OCI-LY1 (cell line): ENCODE measurements around the gene ARF6.

Source experiments
- H2AFZ ChIP-seq: fragments of 200-600 bp; sonication (generic), shearing (Covaris generic); 2 replicates; pipeline ENCODE4 v1.6.0; 2014; ENCODE audit warnings: antibody characterized with exemption, mild to moderate bottlenecking, low read length
- H3F3A ChIP-seq: fragments of 200-600 bp; sonication (generic), shearing (Covaris generic); 2 replicates; pipeline ENCODE4 v1.6.0; 2014; ENCODE audit warnings: mild to moderate bottlenecking, antibody characterized with exemption, low read length, moderate library complexity; ENCODE audit not compliant: insufficient read depth
- H3K27ac ChIP-seq: fragments of 200-600 bp; sonication (generic); 2 replicates; pipeline ENCODE4 v1.5.1; 2014; ENCODE audit warnings: low read length, mixed run types, mild to moderate bottlenecking, low read depth; ENCODE audit not compliant: poor library complexity, severe bottlenecking
- H3K27me3 ChIP-seq: fragments of 200-600 bp; sonication (generic); 2 replicates; pipeline ENCODE4 v1.6.0; 2014; ENCODE audit warnings: antibody characterized with exemption, mild to moderate bottlenecking, low read length, moderate library complexity; ENCODE audit not compliant: insufficient read depth
- H3K36me3 ChIP-seq: fragments of 200-600 bp; sonication (generic); 2 replicates; pipeline ENCODE4 v1.6.1; 2014; ENCODE audit warnings: mild to moderate bottlenecking, antibody characterized with exemption, low read length, moderate library complexity, mixed read lengths; ENCODE audit not compliant: insufficient read depth
- H3K4me1 ChIP-seq: fragments of 200-600 bp; sonication (generic); 2 replicates; pipeline ENCODE4 v1.5.1; 2014; ENCODE audit warnings: mild to moderate bottlenecking, low read length, moderate library complexity; ENCODE audit not compliant: insufficient read depth, severe bottlenecking
- H3K4me2 ChIP-seq: fragments of 200-600 bp; sonication (generic), shearing (Covaris generic); 2 replicates; pipeline ENCODE4 v1.6.1; 2014; ENCODE audit warnings: low read length
- H3K4me3 ChIP-seq: fragments of 200-600 bp; sonication (generic); 2 replicates; pipeline ENCODE4 v1.5.1; 2014; ENCODE audit warnings: low read length, low read depth, mild to moderate bottlenecking, mixed read lengths; ENCODE audit not compliant: poor library complexity, severe bottlenecking
- H3K79me2 ChIP-seq: fragments of 200-600 bp; shearing (Covaris generic); 2 replicates; pipeline ENCODE4 v1.6.1; 2016; ENCODE audit warnings: mixed run types, low read length, mixed read lengths; ENCODE audit not compliant: insufficient read depth
- H3K9ac ChIP-seq: fragments of 200-600 bp; sonication (generic), shearing (Covaris generic); 2 replicates; pipeline ENCODE4 v1.6.1; 2014; ENCODE audit warnings: mild to moderate bottlenecking, low read length, mixed read lengths
- H3K9me2 ChIP-seq: fragments of 200-600 bp; sonication (generic), shearing (Covaris generic); 2 replicates; pipeline ENCODE4 v1.6.1; 2014; ENCODE audit warnings: low read depth, mild to moderate bottlenecking, low read length, mixed read lengths
- H3K9me3 ChIP-seq: fragments of 200-600 bp; shearing (Covaris generic); 2 replicates; pipeline ENCODE4 v1.6.1; 2014; ENCODE audit warnings: low read length, mixed read lengths
- H4K20me1 ChIP-seq: fragments of 200-600 bp; sonication (generic), shearing (Covaris generic); 2 replicates; pipeline ENCODE4 v1.6.0; 2016; ENCODE audit warnings: mild to moderate bottlenecking, low read length; ENCODE audit not compliant: insufficient read depth
- CTCF ChIP-seq: fragments of 200-600 bp; sonication (generic), shearing (Covaris generic); IDR thresholded peaks from 2 replicates; pipeline ENCODE4 v1.5.1; 2017; ENCODE audit warnings: mild to moderate bottlenecking, antibody characterized with exemption, low read length, moderate library complexity, mixed read lengths
- EZH2 ChIP-seq: fragments of 200-600 bp; sonication (generic), shearing (Covaris generic); IDR thresholded peaks from 2 replicates; pipeline ENCODE4 v1.8.0; 2017; ENCODE audit warnings: borderline replicate concordance, mixed run types, mild to moderate bottlenecking, antibody characterized with exemption, low read length, moderate library complexity, mixed read lengths

Gene ARF6

GRCh38 chr14:49865431-49865859, 27.4 kb upstream of the ARF6 start:
- no peaks in the 10 kb centered on the region for H4K20me1 ChIP-seq
- no peak overlapping the region for H3K4me3 ChIP-seq
- no peak overlapping the region for H2AFZ ChIP-seq
- no peaks in the 10 kb centered on the region for H3K79me2 ChIP-seq
- no peaks in the 10 kb centered on the region for H3K27me3 ChIP-seq
- no peaks in the 10 kb centered on the region for H3K9me3 ChIP-seq
- peak overlapping the region; percentile 19; the same call in 1 of the 2 replicates for H3K4me2 ChIP-seq
- no peak overlapping the region for H3K9ac ChIP-seq
- H3F3A ChIP-seq, result 0 out of 2 replicates have a peak, but pooled peaks cover 4% of the 10 kb centered on the region
- peaks cover 56% of the 10 kb centered on the region for H3K4me1 ChIP-seq
- peak overlapping the region; percentile 52 for H3K27ac ChIP-seq
- TF ChIP-seq CTCF, result peak; percentile 94
- no peak for TF ChIP-seq EZH2
- no peaks in the 10 kb centered on the region for H3K9me2 ChIP-seq
- no peaks in the 10 kb centered on the region for H3K36me3 ChIP-seq

- H3K4me3 ChIP-seq, result peak overlapping the region; percentile 72
- H3F3A ChIP-seq, result 0 out of 2 replicates have a peak, but pooled peaks cover 4% of the 10 kb centered on the region
- no peak overlapping the region for H2AFZ ChIP-seq
- H3K4me2 ChIP-seq, result peak overlapping the region; percentile 89
- H3K79me2 ChIP-seq, result no peaks in the 10 kb centered on the region
- no peaks in the 10 kb centered on the region for H4K20me1 ChIP-seq
- H3K9me3 ChIP-seq, result no peaks in the 10 kb centered on the region
- TF ChIP-seq EZH2 (no peak), CTCF (no peak)
- H3K27me3 ChIP-seq, result no peaks in the 10 kb centered on the region
- peak overlapping the region; percentile 78 for H3K9ac ChIP-seq
- H3K36me3 ChIP-seq, result no peaks in the 10 kb centered on the region
- H3K4me1 ChIP-seq, result peaks cover 49% of the 10 kb centered on the region
- peak overlapping the region; percentile 90 for H3K27ac ChIP-seq
- no peaks in the 10 kb centered on the region for H3K9me2 ChIP-seq
Measured at GRCh38 chr14:49867831-49868719, 24.8 kb upstream of the ARF6 start.

GRCh38 chr14:49868720-49869114, 24.2 kb upstream of the ARF6 start:
- H2AFZ ChIP-seq, result no peak overlapping the region
- no peak for TF ChIP-seq CTCF
- no peak for TF ChIP-seq EZH2
- H3K27me3 ChIP-seq, result no peaks in the 10 kb centered on the region
- H3K36me3 ChIP-seq, result no peaks in the 10 kb centered on the region
- H4K20me1 ChIP-seq, result no peaks in the 10 kb centered on the region
- 0 out of 2 replicates have a peak, but pooled peaks cover 4% of the 10 kb centered on the region for H3F3A ChIP-seq
- peak overlapping the region; percentile 62 for H3K4me3 ChIP-seq
- peak overlapping the region; percentile 82 for H3K4me2 ChIP-seq
- H3K9me3 ChIP-seq, result no peaks in the 10 kb centered on the region
- H3K9ac ChIP-seq, result peak overlapping the region; percentile 61
- peak overlapping the region; percentile 90 for H3K27ac ChIP-seq
- H3K4me1 ChIP-seq, result peaks cover 45% of the 10 kb centered on the region
- H3K9me2 ChIP-seq, result no peaks in the 10 kb centered on the region
- H3K79me2 ChIP-seq, result no peaks in the 10 kb centered on the region
